ENCODE results near the gene PGM2. TPM values are rescaled to one million over a fixed set of nuclear protein-coding genes. Genes with fewer than 3 reads are reported as not detected.

The PGM2 gene
- total RNA-seq, 1 donor from 2014 or later = 37.6 TPM

DNA sequence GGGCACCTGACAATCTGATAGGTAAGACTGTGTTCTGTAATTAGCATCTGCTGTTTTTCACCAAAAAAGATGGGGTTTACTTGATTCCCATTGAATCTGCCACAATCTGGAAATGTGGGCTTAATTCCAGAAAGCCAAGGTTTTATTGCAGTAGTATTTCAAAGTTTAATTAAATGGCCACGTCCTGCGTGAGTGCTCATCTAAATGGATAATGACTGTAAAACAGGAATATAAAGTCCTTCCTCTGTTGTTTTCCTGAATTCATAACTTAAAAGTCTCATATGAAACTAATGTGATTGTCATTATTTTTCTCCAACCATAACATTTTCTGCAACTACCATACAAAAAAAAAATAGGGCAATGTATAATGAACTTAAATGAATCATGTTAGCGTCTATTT, 2.4 kb downstream of the PGM2 start:
- Mint-ChIP-seq H3K4me1 (ENCODE audit: unreplicated experiment) (peaks cover 21% of the 10 kb centered on the region), H3K27me3 (no peaks in the 10 kb centered on the region), H3K36me3 (peaks cover 24% of the 10 kb centered on the region), H3K9me3 (no peaks in the 10 kb centered on the region), H3K27ac (no peak overlapping the region), H3K4me3 (peak overlapping the region; percentile 75)
- TF ChIP-seq, protein P1, sequence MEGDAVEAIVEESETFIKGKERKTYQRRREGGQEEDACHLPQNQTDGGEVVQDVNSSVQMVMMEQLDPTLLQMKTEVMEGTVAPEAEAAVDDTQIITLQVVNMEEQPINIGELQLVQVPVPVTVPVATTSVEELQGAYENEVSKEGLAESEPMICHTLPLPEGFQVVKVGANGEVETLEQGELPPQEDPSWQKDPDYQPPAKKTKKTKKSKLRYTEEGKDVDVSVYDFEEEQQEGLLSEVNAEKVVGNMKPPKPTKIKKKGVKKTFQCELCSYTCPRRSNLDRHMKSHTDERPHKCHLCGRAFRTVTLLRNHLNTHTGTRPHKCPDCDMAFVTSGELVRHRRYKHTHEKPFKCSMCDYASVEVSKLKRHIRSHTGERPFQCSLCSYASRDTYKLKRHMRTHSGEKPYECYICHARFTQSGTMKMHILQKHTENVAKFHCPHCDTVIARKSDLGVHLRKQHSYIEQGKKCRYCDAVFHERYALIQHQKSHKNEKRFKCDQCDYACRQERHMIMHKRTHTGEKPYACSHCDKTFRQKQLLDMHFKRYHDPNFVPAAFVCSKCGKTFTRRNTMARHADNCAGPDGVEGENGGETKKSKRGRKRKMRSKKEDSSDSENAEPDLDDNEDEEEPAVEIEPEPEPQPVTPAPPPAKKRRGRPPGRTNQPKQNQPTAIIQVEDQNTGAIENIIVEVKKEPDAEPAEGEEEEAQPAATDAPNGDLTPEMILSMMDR (conservative IDR thresholded peaks at IDR 0.05) = no peak
- no peak for DNase-seq (ENCODE audit: extremely low spot score, unreplicated experiment)

DNA sequence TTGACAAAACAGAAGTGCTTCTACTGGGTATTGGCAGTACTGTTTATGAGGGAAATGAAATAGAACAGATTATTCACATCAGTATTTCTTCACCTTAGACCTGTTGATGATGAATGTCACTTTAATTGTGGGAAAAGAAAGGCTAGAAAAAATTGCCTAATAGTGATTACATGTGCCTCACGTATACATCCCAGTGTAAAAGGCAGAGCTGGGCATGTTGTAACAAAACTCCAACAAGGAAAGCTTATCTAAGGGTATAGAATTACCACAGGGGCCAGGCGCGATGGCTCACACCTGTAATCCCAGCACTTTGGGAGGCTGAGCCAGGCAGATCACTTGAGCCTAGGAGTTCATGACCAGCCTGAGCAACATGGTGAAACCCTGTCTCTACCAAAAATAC, 4.2 kb downstream of the PGM2 start:
- TF ChIP-seq, protein P1 (conservative IDR thresholded peaks at IDR 0.05) = no peak
- DNase-seq (ENCODE audit: extremely low spot score, unreplicated experiment) = no peak
- no peaks in the 10 kb centered on the region for H3K9me3 Mint-ChIP-seq
- no peak overlapping the region for H3K4me3 Mint-ChIP-seq
- H3K4me1 Mint-ChIP-seq (ENCODE audit: unreplicated experiment) = peaks cover 14% of the 10 kb centered on the region
- peaks cover 31% of the 10 kb centered on the region for H3K36me3 Mint-ChIP-seq
- H3K27me3 Mint-ChIP-seq = no peaks in the 10 kb centered on the region
- H3K27ac Mint-ChIP-seq = no peak overlapping the region

DNA sequence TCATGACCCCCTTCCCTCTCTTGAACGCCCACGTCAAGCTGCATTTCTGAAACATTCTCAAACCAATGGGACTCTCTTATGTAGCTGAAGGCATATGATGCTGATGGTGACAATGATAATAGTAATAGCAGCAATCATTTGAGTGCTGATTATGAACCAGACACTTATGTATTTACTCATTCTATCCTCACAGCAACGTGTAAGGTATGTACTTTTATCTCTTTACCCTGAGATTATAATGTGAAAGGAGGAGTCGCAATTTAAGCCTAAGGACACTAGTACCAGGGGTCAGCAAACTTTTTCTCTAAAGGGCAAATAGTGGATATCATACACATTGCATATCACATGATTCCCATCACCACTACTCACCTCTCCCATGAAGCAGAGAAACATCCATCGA, 8.5 kb downstream of the PGM2 start:
- TF ChIP-seq, protein P1 (conservative IDR thresholded peaks at IDR 0.05) = no peak
- H3K27ac Mint-ChIP-seq = no peak overlapping the region
- no peaks in the 10 kb centered on the region for H3K27me3 Mint-ChIP-seq
- H3K4me3 Mint-ChIP-seq = no peak overlapping the region
- H3K9me3 Mint-ChIP-seq = no peaks in the 10 kb centered on the region
- DNase-seq (ENCODE audit: extremely low spot score, unreplicated experiment) = no peak
- peaks cover 5% of the 10 kb centered on the region for H3K4me1 Mint-ChIP-seq (ENCODE audit: unreplicated experiment)
- peaks cover 40% of the 10 kb centered on the region for H3K36me3 Mint-ChIP-seq

DNA sequence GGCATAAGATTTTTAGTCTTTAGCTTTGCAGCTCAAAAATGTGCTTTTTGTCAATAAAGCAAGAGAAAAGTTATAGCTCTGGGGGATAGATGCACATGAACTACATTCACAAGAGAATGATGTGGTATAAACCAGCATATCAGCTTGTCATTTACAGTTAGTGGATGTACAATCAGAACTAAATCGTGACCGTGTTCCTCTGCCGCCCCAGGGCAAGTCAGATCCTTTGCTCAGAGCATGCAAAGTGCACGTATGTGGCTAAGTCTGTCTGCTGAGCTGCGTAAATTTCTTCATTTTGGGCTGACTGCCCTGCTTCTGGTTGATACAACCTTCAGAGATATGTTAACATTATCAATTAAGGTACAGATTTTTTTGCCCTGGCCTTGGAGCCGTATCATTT, 9.3 kb downstream of the PGM2 start:
- H3K4me1 Mint-ChIP-seq (ENCODE audit: unreplicated experiment) = peaks cover 5% of the 10 kb centered on the region
- DNase-seq (ENCODE audit: extremely low spot score, unreplicated experiment) = no peak
- H3K4me3 Mint-ChIP-seq = no peak overlapping the region
- no peaks in the 10 kb centered on the region for H3K27me3 Mint-ChIP-seq
- no peaks in the 10 kb centered on the region for H3K9me3 Mint-ChIP-seq
- peaks cover 33% of the 10 kb centered on the region for H3K36me3 Mint-ChIP-seq
- H3K27ac Mint-ChIP-seq = no peak overlapping the region
- TF ChIP-seq, protein P1 (conservative IDR thresholded peaks at IDR 0.05) = no peak

DNA sequence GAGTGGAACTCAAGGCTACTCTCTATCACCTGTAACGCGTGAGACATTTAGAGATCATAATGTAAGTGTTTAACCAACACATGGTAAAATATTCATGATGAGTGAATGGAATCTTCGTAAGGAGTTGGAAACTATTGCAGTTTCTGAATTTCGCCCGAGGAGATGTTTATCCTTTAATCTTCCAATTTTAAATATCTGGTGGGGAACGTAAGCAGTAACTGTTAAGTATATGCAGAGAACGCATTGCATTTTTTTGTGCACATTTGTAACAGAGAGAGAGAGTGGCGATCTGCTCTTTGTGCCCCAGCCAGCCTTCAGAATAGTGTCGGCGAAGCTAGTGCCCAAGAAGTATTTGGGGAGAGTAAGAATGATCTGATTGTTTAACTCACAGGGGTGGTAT, 9.8 kb downstream of the PGM2 start:
- Mint-ChIP-seq H3K27me3 (no peaks in the 10 kb centered on the region), H3K4me1 (ENCODE audit: unreplicated experiment) (peaks cover 5% of the 10 kb centered on the region), H3K27ac (no peak overlapping the region), H3K9me3 (no peaks in the 10 kb centered on the region), H3K4me3 (no peak overlapping the region), H3K36me3 (peaks cover 33% of the 10 kb centered on the region)
- TF ChIP-seq, protein P1 (conservative IDR thresholded peaks at IDR 0.05) = no peak
- no peak for DNase-seq (ENCODE audit: extremely low spot score, unreplicated experiment)

DNA sequence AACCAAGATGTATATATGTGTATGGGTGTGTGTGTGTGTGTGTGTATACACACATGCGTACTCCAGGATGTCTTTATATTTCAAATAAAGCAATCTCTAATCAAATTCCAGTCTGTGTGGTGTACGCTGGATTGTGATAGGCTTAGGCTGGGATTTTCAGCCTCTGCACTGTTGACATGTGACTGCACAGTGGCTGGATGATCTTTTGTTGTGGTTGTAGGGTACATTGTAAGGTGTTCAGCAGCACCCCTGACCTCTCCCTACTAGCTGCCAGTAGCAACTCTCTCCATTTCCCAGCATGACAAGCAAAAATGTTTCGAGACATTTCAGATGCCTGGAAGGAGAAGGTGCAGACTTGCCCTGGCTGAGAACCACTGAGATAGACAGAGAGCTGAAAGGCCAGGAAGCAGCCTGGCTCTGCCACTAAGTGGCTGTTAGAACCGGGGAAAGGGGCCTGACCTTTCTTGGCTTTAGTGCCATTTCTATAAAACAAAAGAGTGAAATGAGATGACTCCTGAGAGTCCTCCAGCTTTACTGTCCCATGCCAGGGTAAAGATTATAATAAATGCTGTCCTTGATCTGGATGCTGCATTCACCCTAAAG, 10.5 kb downstream of the PGM2 start:
- H3K4me3 Mint-ChIP-seq = no peak overlapping the region
- H3K27ac Mint-ChIP-seq = no peak overlapping the region
- TF ChIP-seq, protein P1 (conservative IDR thresholded peaks at IDR 0.05) = no peak
- no peaks in the 10 kb centered on the region for H3K9me3 Mint-ChIP-seq
- DNase-seq (ENCODE audit: extremely low spot score, unreplicated experiment) = no peak
- H3K36me3 Mint-ChIP-seq = peaks cover 32% of the 10 kb centered on the region
- peaks cover 5% of the 10 kb centered on the region for H3K4me1 Mint-ChIP-seq (ENCODE audit: unreplicated experiment)
- no peaks in the 10 kb centered on the region for H3K27me3 Mint-ChIP-seq
